ENCODE results near the gene SRRM3.

GRCh38 chr7:76182225-76182960 is 19.3 kb upstream of the SRRM3 start:
- TF ChIP-seq SIN3A (IDR thresholded peaks at IDR 0.05; ENCODE audit: borderline replicate concordance, low read depth, low read length) (no peak), NRF1 (IDR thresholded peaks at IDR 0.05; ENCODE audit: low read depth, low read length) (no peak), REST (IDR thresholded peaks at IDR 0.05; ENCODE audit: low read depth, low read length) (no peak)
